H1 (cell line): ENCODE measurements around the gene OVCA2. TPM values are rescaled to one million over a fixed set of nuclear protein-coding genes. Genes with fewer than 3 reads are reported as not detected.

Experiments
- CTCF ChIA-PET: fragments of 300-600 bp; sonication (Branson Sonifier 250); formaldehyde crosslinking; loops from one replicate; lab custom pipeline; 2021; ENCODE audit not compliant: partially characterized antibody; lab: Charles Lee
- POLR2A ChIA-PET: fragments of 300-600 bp; sonication (Branson Sonifier 250); formaldehyde crosslinking; loops from one replicate; lab custom pipeline; 2021; ENCODE audit warnings: inconsistent platforms; ENCODE audit not compliant: partially characterized antibody; lab: Charles Lee
- DNase-seq, 2 experiments: peaks; one replicate each; pipeline versions ENCODE4 v3.0.0 to v3.0.0-alpha.2; 2010 to 2022; ENCODE audit warnings: low spot score in 2 of 2, low read depth in 1 of 2, mixed read lengths in 1 of 2
- FAIRE-seq: peaks from 2 replicates; lab custom pipeline; 2011; peaks lifted over from hg19 to GRCh38; lab: Jason Lieb, UNC
- H2AFZ ChIP-seq: 2 replicates; pipeline ENCODE4 v1.8.1; 2012; ENCODE audit warnings: low read length, inconsistent platforms
- H2AK5ac ChIP-seq: 2 replicates; pipeline ENCODE4 v1.6.1; 2013; ENCODE audit warnings: low read depth, low read length
- H2BK120ac ChIP-seq: replicated peaks from 2 replicates; pipeline ENCODE3; 2013; ENCODE audit warnings: low read depth, low read length, inconsistent platforms
- H2BK12ac ChIP-seq: 2 replicates; pipeline ENCODE4 v1.6.1; 2013; ENCODE audit warnings: low read depth, low read length
- H2BK15ac ChIP-seq: 2 replicates; pipeline ENCODE4 v1.6.1; 2013; ENCODE audit warnings: low read length
- H2BK20ac ChIP-seq: 2 replicates; pipeline ENCODE4 v1.6.1; 2013; ENCODE audit warnings: low read length
- H2BK5ac ChIP-seq: 2 replicates; pipeline ENCODE4 v1.6.1; 2013; ENCODE audit warnings: low read depth, low read length
- H3K14ac ChIP-seq: 2 replicates; pipeline ENCODE4 v1.6.1; 2013; ENCODE audit warnings: inconsistent platforms; ENCODE audit not compliant: insufficient read length
- H3K18ac ChIP-seq: 2 replicates; pipeline ENCODE4 v1.6.1; 2013; ENCODE audit warnings: low read length; ENCODE audit errors: extremely low read depth
- H3K23ac ChIP-seq: 2 replicates; pipeline ENCODE4 v1.6.1; 2013; ENCODE audit warnings: inconsistent platforms; ENCODE audit not compliant: insufficient read length
- H3K23me2 ChIP-seq: 2 replicates; pipeline ENCODE4 v1.6.1; 2013; ENCODE audit warnings: low read depth, low read length
- H3K27ac ChIP-seq: 2 replicates; pipeline ENCODE4 v1.6.1; 2011; ENCODE audit warnings: low read depth, low read length, inconsistent platforms
- H3K27me3 ChIP-seq, 4 experiments: replicated peaks in 1 of 4; 1 replicate in 1 of 4; 2 replicates in 3 of 4; pipeline versions ENCODE4 v1.6.1 to v1.8.1; 2011 to 2013; ENCODE audit warnings: low read length in 3 of 4, mild to moderate bottlenecking in 3 of 4, inconsistent platforms in 2 of 4, mixed read lengths in 2 of 4, moderate library complexity in 1 of 4; ENCODE audit not compliant: control insufficient read depth in 3 of 4, insufficient read depth in 3 of 4; ENCODE audit errors: extremely low read depth in 1 of 4
- H3K36me3 ChIP-seq, 4 experiments: 2 replicates each; pipeline versions ENCODE4 v1.6.1 to v1.8.1; 2011 to 2013; ENCODE audit warnings: mild to moderate bottlenecking in 4 of 4, low read length in 3 of 4, moderate library complexity in 2 of 4, control low read depth in 1 of 4, inconsistent platforms in 1 of 4; ENCODE audit not compliant: insufficient read depth in 4 of 4, control insufficient read depth in 2 of 4
- H3K4ac ChIP-seq: replicated peaks from 2 replicates; pipeline ENCODE3; 2013; ENCODE audit warnings: low read length, low read depth, mixed read lengths, inconsistent platforms; ENCODE audit not compliant: insufficient read length
- H3K4me1 ChIP-seq, 4 experiments: replicated peaks in 1 of 4; 1 replicate in 1 of 4; 2 replicates in 3 of 4; pipeline versions ENCODE4 v1.6.1 to v1.8.1; 2011 to 2013; ENCODE audit warnings: low read length in 3 of 4, inconsistent platforms in 2 of 4, mixed read lengths in 1 of 4; ENCODE audit not compliant: insufficient read depth in 4 of 4, control insufficient read depth in 3 of 4
- H3K4me2 ChIP-seq, 2 experiments: 2 replicates each; pipeline versions ENCODE4 v1.6.1 to v1.8.1; 2011 to 2013; ENCODE audit warnings: low read depth in 2 of 2, low read length in 2 of 2, control low read depth in 1 of 2, inconsistent platforms in 1 of 2, mild to moderate bottlenecking in 1 of 2; ENCODE audit not compliant: insufficient read depth in 1 of 2
- H3K4me3 ChIP-seq, 4 experiments: fragments of 200-600, 300-600 bp in 1 of 4; sonication (generic), shearing (Covaris generic), sonication (Bioruptor Twin) in 1 of 4; 2 replicates each; pipeline versions ENCODE4 v1.5.1 to v1.8.1; 2011 to 2016; ENCODE audit warnings: low read length in 4 of 4, low read depth in 3 of 4, control low read depth in 2 of 4, inconsistent platforms in 2 of 4, mild to moderate bottlenecking in 2 of 4, mixed read lengths in 1 of 4, moderate library complexity in 1 of 4; ENCODE audit not compliant: insufficient read depth in 2 of 4; ENCODE audit errors: extremely low read depth in 1 of 4
- H3K56ac ChIP-seq: replicated peaks from 2 replicates; pipeline ENCODE3; 2013; ENCODE audit warnings: low read depth, mild to moderate bottlenecking, mixed read lengths, low read length, inconsistent platforms; ENCODE audit not compliant: insufficient read length
- H3K79me1 ChIP-seq: 2 replicates; pipeline ENCODE4 v1.6.1; 2013; ENCODE audit warnings: low read depth, low read length, control low read depth
- H3K79me2 ChIP-seq, 2 experiments: 2 replicates each; pipeline versions ENCODE4 v1.6.1 to v1.8.1; 2012 to 2013; ENCODE audit warnings: low read length in 2 of 2, mild to moderate bottlenecking in 2 of 2, inconsistent platforms in 1 of 2; ENCODE audit not compliant: insufficient read depth in 2 of 2, control insufficient read depth in 1 of 2
- H3K9ac ChIP-seq, 4 experiments: replicated peaks in 1 of 4; 1 replicate in 1 of 4; 2 replicates in 3 of 4; pipeline versions ENCODE4 v1.6.1 to v1.8.1; 2011 to 2013; ENCODE audit warnings: low read depth in 3 of 4, low read length in 3 of 4, control low read depth in 2 of 4, mild to moderate bottlenecking in 2 of 4, moderate library complexity in 2 of 4, inconsistent platforms in 1 of 4; ENCODE audit errors: extremely low read depth in 1 of 4
- H3K9me3 ChIP-seq, 2 experiments: 2 replicates each; pipeline versions ENCODE4 v1.6.1 to v1.8.1; 2012 to 2013; ENCODE audit warnings: mild to moderate bottlenecking in 2 of 2, moderate library complexity in 2 of 2, control low read depth in 1 of 2, inconsistent platforms in 1 of 2, low read depth in 1 of 2, low read length in 1 of 2, mixed read lengths in 1 of 2; ENCODE audit not compliant: insufficient read depth in 2 of 2
- H4K20me1 ChIP-seq, 2 experiments: replicated peaks in 1 of 2; 2 replicates each; pipeline versions ENCODE3 to v1.8.1; 2011 to 2013; ENCODE audit warnings: inconsistent platforms in 2 of 2, low read length in 2 of 2, mild to moderate bottlenecking in 1 of 2; ENCODE audit not compliant: insufficient read depth in 2 of 2, control insufficient read depth in 1 of 2
- H4K5ac ChIP-seq: 2 replicates; pipeline ENCODE4 v1.6.1; 2013; ENCODE audit warnings: low read length, low read depth, mixed read lengths, inconsistent platforms; ENCODE audit not compliant: insufficient read length
- H4K8ac ChIP-seq: 2 replicates; pipeline ENCODE4 v1.8.0; 2013; ENCODE audit warnings: mild to moderate bottlenecking, moderate library complexity, low read length, inconsistent platforms; ENCODE audit not compliant: insufficient read depth; ENCODE audit errors: extremely low read depth
- H4K91ac ChIP-seq: replicated peaks from 2 replicates; pipeline ENCODE3; 2013; ENCODE audit warnings: low read length, mixed read lengths, inconsistent platforms; ENCODE audit not compliant: insufficient read length
- CHD1 ChIP-seq: IDR thresholded peaks from 2 replicates; pipeline ENCODE4 v1.6.1; 2012; ENCODE audit warnings: low read depth, low read length, improper control_type of control experiment
- NRF1 ChIP-seq: IDR thresholded peaks from 2 replicates; pipeline ENCODE4 v1.6.1; 2011; ENCODE audit warnings: mild to moderate bottlenecking, low read depth, low read length, improper control_type of control experiment
- RAD21 ChIP-seq, 2 experiments: IDR thresholded peaks in 1 of 2; conservative IDR thresholded peaks in 1 of 2; 2 replicates each; pipeline ENCODE4 v1.6.1; 2011; ENCODE audit warnings: low read depth in 2 of 2, low read length in 2 of 2, improper control_type of control experiment in 1 of 2, inconsistent platforms in 1 of 2, mild to moderate bottlenecking in 1 of 2, moderate library complexity in 1 of 2
- RXRA ChIP-seq: IDR thresholded peaks from 2 replicates; pipeline ENCODE4 v1.6.1; 2011; ENCODE audit warnings: low read depth, mild to moderate bottlenecking, low read length, moderate library complexity; ENCODE audit not compliant: insufficient read depth
- SUZ12 ChIP-seq: fragments of 200-600 bp; sonication (generic); IDR thresholded peaks from 2 replicates; pipeline ENCODE4 v1.6.1; 2012; ENCODE audit warnings: mild to moderate bottlenecking, inconsistent platforms, low read length, moderate library complexity, mixed read lengths
- WGBS, 2 experiments: shearing (Covaris generic) in 1 of 2; methylation state at CpG; one replicate each; pipeline versions ENCODE4 v1.1.6 to v1.1.7; 2013 to 2015; ENCODE audit warnings: low lambda C conversion rate in 2 of 2, mixed read lengths in 2 of 2, inconsistent platforms in 1 of 2, low coverage in 1 of 2, missing lambda C conversion rate in 1 of 2; ENCODE audit not compliant: insufficient replicate concordance in 2 of 2, insufficient coverage in 1 of 2, insufficient read length in 1 of 2; ENCODE audit errors: extremely low coverage in 1 of 2, missing lambda C conversion rate in 1 of 2; 5-methylcytosine and 5-hydroxymethylcytosine counted together
- polyA plus RNA-seq, 7 experiments: library from polyadenylated mRNA; depleted of rRNA in 3 of 7; stranded (reverse) in 5 of 7; unstranded in 2 of 7; fragments of >200 nt in 5 of 7; fragments of 200-250 nt in 2 of 7; gene quantifications; 1 replicate in 5 of 7; 2 replicates in 1 of 7; 4 replicates in 1 of 7; pipeline versions ENCODE4 v1.2.1 to v1.2.3, GENCODE V29; 2011 to 2013; ENCODE audit warnings: missing spikeins in 2 of 7, mixed read lengths in 2 of 7
- total RNA-seq: library from RNA; stranded (reverse); fragmentation: NEBNext Ultra II Directional; extraction: Animal tissue kit (Norgen Biotek cat#: 25700); gene quantifications from 2 replicates; pipeline ENCODE4 v1.2.1, GENCODE V29; 2021

OVCA2 gene
- total and polyA plus RNA-seq, 2 of the 8 experiments (the other 6 are each of a cell fraction or from before 2014, with no cell fraction given) = 15.3 to 37.0 TPM

- no peak overlapping the region for H3K4me3 ChIP-seq
- H2BK20ac ChIP-seq = 0 out of 2 replicates have a peak overlapping the region, but pooled peaks have one; percentile 43
- H4K20me1 ChIP-seq = peaks cover 11 to 13% of the 10 kb centered on the region in 2 experiments
- no peak overlapping the region for H4K5ac ChIP-seq
- peaks cover 13 to 36% (median 30%) of the 10 kb centered on the region in 4 experiments for H3K27me3 ChIP-seq
- H3K18ac ChIP-seq = no peak overlapping the region
- 0 out of 2 replicates have a peak overlapping the region, but pooled peaks have one; percentile 68 for H2BK12ac ChIP-seq
- H3K36me3 ChIP-seq = peaks cover 0 to 8% (median 2%) of the 10 kb centered on the region in 4 experiments; a peak in 2 of 8 replicates
- no peaks in the 10 kb centered on the region for H3K23me2 ChIP-seq
- CTCF ChIA-PET = interaction anchor here (0.8 to 7.6 kb wide), 6 partner anchors 8 to 190 kb away, joined by 3 to 58 read pairs (median 8); partner anchors contain the start of gene HIC1
- H3K9ac ChIP-seq = no peak overlapping the region
- H4K91ac ChIP-seq = no peak overlapping the region
- H3K56ac ChIP-seq = no peak overlapping the region
- no peak overlapping the region for H2AFZ ChIP-seq
- no peaks in the 10 kb centered on the region for H3K79me2 ChIP-seq
- peaks cover 0 to 16% (median 10%) of the 10 kb centered on the region in 4 experiments; a peak in 6 of 7 replicates for H3K4me1 ChIP-seq
- H3K9me3 ChIP-seq = peaks cover 0 to 6% of the 10 kb centered on the region in 2 experiments; a peak in 1 of 4 replicates
- no peak overlapping the region for H2BK15ac ChIP-seq
- H3K4me2 ChIP-seq = peak overlapping the region; percentile 7 to 18; a peak in 2 of 4 replicates
- no peak overlapping the region for H3K14ac ChIP-seq
- POLR2A ChIA-PET = no interaction called here
- H3K27ac ChIP-seq = no peak overlapping the region
- H4K8ac ChIP-seq = no peak overlapping the region
- DNase-seq (no peak), FAIRE-seq (no peak)
- H3K79me1 ChIP-seq = no peaks in the 10 kb centered on the region
- WGBS, 2 experiments = 51% methylated on average over 10 of the region's 11 CpGs; no CpG with 5 or more reads in 1 of the 2 experiments
- no peak overlapping the region for H3K23ac ChIP-seq
- no peak overlapping the region for H2BK120ac ChIP-seq
- H2BK5ac ChIP-seq = peak overlapping the region; percentile 71; the same call in 1 of the 2 replicates
- H2AK5ac ChIP-seq = no peak overlapping the region
- no peak overlapping the region for H3K4ac ChIP-seq
- TF ChIP-seq RXRA (no peak), NRF1 (no peak), RAD21 (IDR thresholded peaks at IDR 0.05 in 1 of 2, conservative IDR thresholded peaks at IDR 0.05 in 1 of 2; ENCODE audit: low read depth in 2 of 2, low read length in 2 of 2) (no peak), SUZ12 (no peak), CHD1 (no peak)
These were observed 20.9 kb downstream of the OVCA2 start for GRCh38 chr17:2062571-2063183.
